DMS53 treated with DMSO at 0.1 percent for 48 hours (cell line): ENCODE measurements around the gene FBXL5.

ENCODE experiments used
- DNase-seq: peaks from one replicate; lab custom pipeline; 2025; ENCODE audit not compliant: unreplicated experiment; lab: John Stamatoyannopoulos, UW

The FBXL5 gene, protein sequence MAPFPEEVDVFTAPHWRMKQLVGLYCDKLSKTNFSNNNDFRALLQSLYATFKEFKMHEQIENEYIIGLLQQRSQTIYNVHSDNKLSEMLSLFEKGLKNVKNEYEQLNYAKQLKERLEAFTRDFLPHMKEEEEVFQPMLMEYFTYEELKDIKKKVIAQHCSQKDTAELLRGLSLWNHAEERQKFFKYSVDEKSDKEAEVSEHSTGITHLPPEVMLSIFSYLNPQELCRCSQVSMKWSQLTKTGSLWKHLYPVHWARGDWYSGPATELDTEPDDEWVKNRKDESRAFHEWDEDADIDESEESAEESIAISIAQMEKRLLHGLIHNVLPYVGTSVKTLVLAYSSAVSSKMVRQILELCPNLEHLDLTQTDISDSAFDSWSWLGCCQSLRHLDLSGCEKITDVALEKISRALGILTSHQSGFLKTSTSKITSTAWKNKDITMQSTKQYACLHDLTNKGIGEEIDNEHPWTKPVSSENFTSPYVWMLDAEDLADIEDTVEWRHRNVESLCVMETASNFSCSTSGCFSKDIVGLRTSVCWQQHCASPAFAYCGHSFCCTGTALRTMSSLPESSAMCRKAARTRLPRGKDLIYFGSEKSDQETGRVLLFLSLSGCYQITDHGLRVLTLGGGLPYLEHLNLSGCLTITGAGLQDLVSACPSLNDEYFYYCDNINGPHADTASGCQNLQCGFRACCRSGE

DNA sequence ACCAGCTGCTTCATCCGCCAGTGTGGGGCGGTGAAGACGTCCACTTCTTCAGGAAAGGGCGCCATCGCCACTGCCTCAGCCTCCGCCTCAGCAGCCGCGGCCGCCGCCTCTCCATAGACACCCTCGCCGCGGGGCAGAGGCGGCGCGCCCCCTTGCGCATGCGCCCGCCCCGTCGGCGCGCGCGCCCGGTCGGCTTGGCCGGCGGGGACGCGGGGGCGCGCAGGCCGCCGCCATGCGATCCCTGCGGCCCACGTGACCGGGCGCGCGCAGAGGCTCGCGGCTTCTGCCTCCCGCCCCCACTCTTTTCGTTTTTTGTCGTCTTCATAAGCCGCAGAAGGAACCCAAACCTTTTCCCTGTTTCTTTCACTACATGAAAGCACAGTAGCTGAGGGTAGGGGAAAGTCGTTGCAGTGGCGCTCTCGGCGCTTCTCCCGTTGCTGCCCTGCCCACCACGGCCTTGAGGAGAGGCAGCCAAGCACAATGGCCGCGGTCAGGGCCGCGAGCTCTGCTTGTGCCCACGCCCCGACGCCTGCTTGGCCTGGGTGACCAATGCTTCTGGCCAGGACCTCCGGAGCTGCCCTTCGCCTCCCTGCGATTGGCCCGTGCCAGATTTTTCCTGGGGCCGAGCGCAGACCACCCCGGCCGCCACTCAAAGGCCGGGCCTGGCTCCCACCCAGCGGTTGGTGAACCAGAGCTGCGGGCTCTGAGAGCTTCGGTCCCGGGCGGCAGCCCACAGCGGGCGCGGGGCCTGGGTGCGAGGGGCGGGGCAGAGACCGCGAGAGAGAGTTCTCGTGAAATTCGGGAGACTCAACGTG, at the start of gene FBXL5:
FBXL5 (minus strand) TSS at position 135 of the 815 bp plus-strand sequence; CDS start at position 65, 70 bp downstream.
- DNase-seq: peak; percentile 91

DNA sequence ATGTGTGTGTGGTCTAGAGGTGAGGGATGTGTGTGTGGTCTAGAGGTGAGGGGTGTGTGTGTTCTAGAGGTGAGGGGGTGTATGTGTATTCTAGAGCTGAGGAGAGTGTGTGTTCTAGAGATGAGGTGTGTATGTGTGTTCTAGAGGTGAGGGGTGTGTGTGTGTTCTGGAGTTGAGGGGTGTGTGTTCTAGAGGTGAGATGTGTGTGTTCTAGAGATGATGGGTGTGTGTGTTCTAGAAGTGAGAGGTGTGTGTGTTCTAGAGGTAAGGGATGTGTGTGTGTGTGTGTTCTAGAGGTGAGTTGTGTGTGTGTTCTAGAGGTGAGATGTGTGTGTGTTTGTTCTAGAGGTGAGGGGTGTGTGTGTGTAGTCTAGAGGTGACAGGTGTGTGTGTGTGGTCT, 49.0 kb upstream of the FBXL5 start:
- no peak for DNase-seq

DNA sequence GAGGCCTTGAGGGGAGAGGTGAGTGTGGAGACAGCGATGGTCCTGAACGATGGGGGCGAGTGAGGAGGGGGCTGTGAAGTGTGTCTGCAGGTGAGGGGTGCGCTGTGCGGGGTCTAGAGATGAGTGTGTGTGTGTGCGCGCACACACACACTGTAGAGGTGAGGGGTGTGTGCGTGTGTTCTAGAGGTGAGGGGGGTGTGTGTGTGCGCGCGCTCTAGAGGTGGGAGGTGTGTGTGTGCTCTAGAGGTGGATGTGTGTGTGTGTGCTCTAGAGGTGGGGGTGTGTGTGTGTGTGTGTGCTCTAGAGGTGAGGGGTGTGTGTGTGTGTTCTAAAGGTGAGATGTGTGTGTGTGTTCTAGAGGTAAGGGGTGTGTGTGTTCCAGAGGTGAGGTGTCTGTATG, 48.3 kb upstream of the FBXL5 start:
- no peak for DNase-seq

DNA sequence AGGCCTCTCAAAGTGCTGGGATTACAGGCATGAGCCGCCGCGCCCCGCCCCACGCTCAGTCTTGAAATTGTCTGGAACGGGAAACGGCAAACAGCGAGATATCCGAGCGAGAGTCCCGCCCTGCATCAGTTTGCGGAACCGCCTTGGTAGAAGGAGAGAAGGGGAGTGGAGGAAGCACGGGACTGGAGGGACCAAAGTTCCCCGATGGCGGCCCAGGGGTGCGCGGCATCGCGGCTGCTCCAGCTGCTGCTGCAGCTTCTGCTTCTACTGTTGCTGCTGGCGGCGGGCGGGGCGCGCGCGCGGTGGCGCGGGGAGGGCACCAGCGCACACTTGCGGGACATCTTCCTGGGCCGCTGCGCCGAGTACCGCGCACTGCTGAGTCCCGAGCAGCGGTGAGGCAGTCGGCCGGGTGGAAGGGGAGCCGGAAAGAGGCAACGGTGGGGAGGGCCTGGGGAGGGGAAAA, 47.8 kb upstream of the FBXL5 start, which contains the start of gene BST1:
BST1 (plus strand) TSS at position 125 of the 463 bp plus-strand sequence; CDS start at position 205, 80 bp downstream.
- no peak for DNase-seq

DNA sequence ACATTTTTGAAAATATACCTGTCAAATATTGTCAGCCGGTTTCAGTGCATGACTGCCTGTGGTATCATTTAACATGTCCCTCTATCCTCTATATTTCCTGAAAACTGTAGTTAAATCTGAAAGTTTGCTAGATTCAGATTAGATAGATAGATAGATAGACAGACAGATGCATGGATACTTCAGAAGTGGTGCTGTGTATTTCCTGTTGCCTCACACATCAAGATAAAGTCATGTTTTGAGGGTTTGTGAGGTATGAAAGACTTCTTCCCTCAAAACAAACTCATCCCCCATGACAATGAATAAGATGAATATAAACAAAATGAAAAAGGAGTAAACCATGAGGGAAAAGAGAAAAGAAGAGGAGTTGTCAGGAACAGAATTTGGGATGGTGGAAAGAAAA, 41.7 kb upstream of the FBXL5 start:
- no peak for DNase-seq

DNA sequence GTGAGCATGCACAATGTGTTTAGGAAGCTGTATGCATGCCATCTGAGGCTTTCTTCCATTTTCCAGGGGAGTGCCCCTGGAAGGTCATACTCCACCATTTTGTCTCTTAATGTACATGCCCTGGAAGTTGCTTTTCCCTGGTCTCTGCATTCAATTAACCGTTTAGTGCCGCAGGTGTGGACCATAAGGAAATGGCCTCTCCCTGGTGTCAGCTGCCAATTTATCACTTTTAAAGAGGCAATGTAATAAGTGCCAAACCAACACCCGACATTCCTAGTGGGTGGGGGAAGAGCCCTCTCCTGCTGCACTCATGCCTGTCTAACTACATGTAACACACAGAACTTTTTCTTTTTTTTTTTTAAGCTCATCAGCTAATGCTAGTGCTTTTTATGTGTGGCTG, 40.6 kb upstream of the FBXL5 start:
- DNase-seq: no peak

DNA sequence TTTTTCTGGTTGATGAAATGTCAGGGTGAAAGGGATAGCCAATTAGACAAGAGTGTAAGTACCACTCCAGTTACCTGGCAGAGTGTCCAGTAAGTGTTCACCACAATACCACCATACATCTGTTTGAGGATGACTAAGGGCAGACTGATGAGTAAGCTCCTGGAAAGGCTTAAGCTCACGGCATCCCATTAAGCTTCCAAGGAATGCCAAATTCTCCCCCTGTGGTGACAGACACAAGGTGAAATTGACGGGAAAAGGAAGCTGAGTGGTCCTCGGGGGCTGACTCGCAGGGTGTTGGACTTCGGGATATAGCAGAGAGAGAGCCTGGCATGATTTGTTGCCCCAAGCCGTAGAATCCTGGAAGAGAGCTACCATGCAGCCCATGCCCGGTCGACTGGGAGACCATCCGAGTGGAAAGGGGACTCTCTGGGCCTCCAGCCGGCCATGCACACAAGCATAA, 40.1 kb upstream of the FBXL5 start:
- peak; percentile 65 for DNase-seq

DNA sequence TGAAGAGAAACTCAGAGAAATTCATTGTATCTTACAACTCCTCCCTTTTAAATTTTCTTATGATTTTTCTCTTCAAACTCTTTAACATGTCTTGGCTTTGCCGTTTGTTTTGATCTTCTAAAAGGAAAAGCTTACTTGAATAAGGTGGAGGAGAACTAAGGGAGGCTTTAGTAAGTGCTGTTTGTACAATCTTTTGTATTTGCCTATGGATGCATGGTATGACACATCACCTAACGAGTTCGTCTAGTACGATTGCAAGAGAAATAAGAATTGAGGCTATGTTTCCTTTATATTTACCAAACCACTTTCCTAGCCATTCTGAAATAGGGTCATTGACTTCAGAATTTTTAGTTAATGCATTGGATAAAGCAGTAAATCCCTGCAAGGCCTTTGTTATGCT, 39.3 kb upstream of the FBXL5 start:
- peak; percentile 89 for DNase-seq

DNA sequence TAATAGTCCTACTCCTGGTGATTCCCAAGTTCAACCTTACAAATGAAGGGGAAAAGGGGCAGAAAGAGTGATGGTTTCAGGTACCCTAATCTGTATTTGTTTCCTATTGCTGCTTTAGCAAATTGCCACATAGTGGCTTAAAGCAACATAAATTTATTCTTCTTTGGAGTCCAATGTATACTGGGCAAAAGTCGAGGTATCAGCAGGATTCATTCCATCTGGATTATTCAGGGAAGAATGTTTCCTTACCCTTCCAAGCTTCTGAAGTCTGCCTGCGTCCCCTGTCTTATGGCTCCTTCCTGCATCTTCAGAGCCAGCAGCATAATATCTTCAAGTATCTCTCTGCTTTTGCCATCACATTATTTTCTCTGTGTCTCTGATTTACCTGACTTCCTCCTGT, 37.4 kb upstream of the FBXL5 start:
- no peak for DNase-seq

DNA sequence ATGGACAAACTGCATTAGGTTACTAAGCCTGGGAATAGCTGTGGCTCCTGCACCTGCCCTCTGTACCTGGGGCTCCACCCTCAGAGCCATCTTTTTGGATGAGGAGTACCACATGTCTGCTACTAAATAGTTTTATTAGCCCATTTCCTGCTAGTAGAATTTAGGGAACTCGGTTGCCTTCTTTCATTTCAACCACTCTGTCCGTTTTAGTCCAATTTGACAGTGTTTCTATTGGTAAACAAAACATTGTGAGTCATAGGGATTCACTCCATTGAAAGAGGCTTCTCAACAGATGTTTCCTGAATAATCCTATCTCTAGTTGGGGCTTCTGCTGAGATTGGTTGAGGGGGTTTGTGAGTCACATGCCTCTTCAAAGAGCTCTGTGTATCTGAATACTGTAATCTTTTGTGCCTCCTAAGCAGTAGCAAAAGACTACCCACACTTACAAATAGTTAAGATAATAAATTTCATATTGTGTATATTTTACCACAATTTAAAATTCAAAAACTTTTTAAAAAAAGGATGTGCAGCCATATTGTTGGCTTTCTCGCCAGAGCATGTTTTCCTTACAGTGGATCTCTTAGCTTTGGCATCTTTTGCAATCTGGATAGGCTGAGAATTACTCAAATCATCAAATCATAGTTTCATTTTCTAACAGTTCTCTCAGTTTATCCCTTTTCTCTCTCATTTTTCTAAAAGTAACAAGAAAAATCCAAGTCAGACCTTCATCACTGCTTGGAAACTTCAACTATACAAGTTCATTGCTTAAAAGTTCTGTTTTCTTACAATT, 36.4 kb upstream of the FBXL5 start:
- peak; percentile 76 for DNase-seq

DNA sequence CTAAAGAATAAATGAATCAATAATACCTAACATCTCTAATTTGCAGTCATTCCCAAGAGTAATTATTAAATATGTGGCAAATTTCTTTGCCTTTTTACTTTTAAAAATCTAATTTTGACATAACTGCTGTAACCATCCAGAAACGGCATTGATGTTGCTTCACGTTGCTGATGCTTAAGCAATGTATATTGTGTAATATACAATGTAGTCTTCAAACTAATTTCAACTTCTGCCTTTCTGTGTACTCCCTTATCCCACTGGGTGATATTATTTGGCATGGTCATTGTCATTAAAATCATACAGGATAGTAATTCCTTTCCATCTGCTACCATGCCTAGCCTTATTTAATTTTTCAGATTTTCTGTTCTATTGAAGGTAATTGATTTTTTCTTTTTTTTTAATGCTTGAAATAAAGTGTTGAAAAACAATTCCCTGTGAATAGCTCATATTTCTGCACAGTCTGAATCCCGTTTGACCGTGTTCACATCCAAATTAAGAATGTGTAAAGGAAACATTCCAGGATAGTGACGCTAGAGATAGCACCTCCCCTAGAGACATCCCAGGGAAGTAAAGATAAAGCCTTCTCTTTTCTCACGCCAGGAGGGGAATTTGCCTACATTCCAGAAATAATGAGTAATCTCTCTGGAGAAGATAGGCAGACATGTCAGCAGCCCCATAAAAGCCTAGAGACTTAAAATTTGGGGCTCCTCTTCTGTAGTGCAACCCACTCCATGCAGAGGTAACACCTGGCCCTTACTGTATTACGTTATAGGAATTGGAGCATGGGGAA, 35.1 kb upstream of the FBXL5 start:
- DNase-seq: no peak

DNA sequence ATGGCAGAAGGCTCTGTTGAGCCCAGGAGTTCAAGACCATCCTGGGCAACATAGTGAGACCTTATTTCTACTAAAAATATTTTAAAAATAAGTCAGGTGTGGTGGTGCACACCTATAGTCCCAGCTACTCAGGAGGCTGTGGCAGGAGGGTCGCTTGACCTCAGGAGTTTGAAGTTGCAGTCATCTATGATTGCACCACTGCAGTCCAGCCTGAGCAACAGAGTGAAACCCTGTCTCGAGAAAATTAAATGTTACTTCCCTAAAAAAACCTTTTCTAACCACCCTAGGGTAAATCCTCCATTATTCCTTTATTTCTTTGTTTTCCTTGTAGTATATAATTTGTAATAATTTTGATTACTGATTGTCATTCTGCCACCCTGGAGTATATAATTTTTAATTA, 34.4 kb upstream of the FBXL5 start:
- DNase-seq: no peak

DNA sequence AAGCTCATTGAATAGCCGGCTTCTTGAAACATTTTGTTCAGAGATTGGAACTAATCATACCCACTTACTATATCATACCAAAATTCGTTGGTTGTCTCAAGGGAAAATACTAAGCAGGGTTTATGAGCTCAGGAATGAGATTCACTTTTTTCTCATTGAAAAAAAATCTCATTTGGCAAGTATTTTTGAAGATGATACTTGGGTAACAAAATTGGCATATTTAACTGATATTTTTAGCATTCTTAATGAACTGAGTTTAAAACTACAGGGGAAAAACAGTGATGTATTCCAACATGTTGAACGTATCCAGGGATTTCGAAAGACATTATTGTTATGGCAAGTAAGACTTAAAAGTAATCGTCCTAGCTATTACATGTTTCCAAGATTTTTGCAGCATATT, 32.9 kb upstream of the FBXL5 start:
- DNase-seq: no peak

DNA sequence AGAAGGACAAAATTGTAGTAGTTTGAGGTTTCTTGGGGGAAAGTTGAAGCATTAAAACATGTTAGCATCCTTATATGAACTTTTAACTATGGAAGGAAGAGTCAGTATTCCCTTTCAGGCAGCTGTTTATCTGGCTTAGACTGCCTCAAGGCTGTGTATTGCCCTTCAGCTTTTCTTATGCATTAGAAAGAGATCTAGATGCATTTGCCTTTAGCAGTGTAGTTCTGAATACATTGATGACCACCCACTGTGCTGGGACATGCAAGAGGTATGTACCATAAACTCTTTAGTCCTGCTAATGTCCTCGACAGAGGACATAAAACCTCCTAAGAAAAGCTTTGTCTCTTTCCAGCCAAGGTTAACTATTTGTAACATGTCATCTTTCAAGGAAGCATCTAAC, 29.3 kb upstream of the FBXL5 start:
- no peak for DNase-seq

DNA sequence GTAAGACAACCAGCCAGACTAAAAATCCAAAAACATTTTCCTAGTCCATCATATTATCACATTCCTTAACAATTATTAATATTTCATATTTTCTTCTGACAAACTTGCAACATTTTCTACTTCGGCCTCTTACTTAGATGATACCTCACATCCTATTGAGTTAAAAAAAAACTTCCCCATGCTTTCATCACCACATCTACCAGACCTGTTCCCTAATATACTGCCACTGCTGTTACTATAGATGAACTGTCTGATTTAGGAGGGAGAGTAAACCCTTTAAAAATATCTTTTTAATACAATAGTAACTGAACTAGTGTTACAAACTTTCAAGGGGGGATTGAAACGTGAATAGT, 28.0 kb upstream of the FBXL5 start:
- DNase-seq: no peak

DNA sequence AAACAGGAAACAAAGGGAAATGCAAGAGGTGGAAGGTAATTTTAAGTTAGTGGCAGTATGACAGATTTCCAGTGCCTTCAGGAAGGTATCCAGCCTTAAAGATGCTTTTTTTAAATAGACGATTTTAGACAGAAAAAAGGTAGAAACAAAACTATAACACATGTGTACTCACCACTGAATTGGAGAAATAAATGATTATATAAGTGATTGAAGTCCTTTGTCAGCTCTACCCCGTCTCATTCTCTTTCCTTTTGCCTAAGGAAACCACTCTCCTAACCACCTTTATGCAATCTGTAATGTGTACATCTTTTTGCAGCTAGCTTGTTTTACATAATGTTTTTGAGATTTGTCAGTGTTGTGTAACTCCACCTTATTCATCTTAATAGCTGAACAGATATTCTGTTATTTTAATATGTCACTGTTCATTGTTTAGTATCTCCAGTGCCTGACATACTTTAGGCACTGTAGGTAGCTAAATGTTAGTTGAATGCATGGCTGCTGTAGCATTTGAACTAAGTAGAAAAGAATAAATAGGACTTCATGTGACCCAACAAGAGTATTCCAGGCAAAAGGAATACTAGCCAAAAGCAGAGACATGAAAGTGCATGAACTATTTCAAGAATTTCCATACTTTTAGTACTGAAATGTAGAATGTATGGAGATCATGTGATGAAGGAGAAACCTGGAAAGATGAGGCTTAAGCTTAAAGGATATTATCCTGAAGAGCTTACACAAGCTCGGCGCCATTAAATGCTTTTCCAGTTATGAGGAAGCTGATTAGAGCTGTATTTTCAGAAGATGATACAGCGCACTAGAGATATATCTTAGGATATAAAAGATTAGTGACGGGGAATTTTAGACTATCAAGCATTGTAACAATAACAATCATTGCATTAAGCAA, 27.3 kb upstream of the FBXL5 start:
- DNase-seq: no peak

DNA sequence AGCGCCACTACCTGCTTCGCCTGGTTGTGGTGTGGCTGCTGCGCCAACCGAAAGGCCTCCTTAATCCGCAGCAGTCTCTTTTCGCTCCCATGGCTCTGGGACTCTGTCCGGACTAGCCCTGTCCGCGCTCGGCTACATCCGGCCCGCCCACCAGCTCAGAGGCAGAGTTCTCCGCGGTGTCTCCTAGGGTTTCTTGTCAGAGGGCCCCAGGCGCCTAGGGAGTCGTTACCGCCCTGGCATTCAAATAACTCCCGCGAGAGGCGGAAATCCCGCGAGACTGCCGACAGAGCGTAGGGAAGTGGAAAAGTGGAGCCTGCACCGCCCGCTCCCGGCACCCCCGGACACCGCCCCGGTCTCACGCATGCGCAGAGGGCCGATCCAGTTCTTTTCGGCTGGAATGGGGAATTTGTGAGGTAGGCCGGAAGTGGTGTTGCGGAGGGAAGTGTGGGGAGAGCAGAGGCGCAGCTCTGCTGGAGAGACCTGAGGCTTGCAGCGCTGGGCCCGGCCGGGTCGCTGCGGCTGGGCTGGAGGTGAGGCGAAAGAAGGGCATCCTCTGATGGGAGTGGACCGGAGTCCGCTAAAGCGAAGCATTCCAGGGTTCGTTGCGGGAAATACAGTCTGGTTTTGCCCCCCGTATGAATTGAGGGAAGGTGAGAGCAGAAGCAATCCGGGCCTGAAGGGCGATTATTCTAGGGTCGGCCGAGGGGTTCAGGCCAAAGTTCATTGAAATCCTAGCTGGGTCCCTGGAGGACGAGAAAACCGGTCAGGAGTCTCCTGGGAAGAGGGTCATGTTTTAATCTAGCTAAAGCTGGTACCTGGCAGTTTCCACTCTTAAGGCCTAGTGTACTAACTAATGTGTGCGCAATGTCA, 26.4 kb upstream of the FBXL5 start, which contains the start of gene FAM200B:
FAM200B (plus strand) TSS at position 456 of the 870 bp plus-strand sequence. CDS start 5,151 bp downstream, outside the sequence.
- peak; percentile 98 for DNase-seq

DNA sequence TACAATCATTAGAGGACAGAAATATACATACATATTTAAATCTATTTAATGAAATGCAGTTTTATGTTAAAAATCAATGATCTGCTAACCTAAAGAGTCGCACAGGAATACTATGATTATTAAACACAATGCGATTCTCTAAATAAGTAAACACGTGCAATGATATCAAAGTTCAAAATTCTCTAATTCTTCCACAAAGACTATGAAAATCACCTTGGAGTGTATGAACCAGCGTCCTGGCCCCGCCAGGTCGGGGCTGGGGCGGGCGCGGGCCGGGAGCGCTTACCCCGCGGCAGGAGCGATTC, 25.9 kb upstream of the FBXL5 start:
- DNase-seq: no peak
